GM18868 (cell line): ENCODE measurements around the gene CEP70.
"Not testable (repeated sequence)": the region's sequence is repeated elsewhere in the genome, so short reads cannot be mapped to it uniquely, and the experiment has no call there.

Experiments
- ATAC-seq: cut with Tn5 transposase; IDR thresholded peaks from one replicate; pipeline ENCODE4 v1.9.1; 2021; ENCODE audit warnings: mild to moderate bottlenecking, moderate library complexity; ENCODE audit not compliant: unreplicated experiment

The CEP70 gene, protein sequence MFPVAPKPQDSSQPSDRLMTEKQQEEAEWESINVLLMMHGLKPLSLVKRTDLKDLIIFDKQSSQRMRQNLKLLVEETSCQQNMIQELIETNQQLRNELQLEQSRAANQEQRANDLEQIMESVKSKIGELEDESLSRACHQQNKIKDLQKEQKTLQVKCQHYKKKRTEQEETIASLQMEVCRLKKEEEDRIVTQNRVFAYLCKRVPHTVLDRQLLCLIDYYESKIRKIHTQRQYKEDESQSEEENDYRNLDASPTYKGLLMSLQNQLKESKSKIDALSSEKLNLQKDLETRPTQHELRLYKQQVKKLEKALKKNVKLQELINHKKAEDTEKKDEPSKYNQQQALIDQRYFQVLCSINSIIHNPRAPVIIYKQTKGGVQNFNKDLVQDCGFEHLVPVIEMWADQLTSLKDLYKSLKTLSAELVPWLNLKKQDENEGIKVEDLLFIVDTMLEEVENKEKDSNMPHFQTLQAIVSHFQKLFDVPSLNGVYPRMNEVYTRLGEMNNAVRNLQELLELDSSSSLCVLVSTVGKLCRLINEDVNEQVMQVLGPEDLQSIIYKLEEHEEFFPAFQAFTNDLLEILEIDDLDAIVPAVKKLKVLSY

DNA sequence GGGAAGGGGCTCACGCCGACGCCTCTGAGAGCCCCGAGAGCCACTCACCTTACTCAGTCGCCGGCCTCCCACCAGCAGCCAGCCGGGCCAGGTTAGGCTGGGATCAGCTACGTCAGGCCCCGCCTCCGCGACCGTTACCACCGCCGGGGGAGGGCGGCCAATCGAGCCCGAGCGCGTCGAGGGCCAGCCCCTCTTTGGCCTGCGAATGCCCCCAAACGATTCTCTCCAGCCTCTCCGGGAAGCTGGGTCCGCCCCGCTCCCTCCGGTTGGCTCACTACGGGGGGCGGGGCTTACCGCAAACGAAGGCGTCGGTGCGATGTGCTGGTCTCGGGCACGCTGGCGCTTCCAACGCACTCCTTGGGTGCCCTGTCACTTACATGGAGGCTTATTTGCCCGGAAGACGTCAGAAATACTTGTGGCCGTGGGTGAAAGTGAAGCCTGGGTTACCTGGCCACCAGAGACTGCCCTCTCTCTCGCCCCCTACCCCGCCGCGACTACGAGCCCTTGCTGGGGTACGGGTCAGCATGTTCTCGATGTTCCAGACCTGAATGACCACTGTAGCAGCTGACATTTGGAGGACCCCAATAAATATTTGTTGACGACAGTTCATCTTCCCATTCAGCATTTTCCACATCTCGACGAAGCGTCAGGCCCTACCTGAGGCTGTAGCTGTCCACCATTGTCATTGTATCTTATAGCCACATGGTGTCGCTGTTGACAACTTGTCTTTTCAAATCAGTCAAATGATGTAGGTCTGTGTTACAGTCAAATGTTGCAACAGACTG is at the start of gene CEP70:
Gene CEP70, minus strand, starts transcription at position 111 of the 785 bp plus-strand sequence. CDS start 21,333 bp downstream, outside the sequence.
- peak; percentile 88 for ATAC-seq

DNA sequence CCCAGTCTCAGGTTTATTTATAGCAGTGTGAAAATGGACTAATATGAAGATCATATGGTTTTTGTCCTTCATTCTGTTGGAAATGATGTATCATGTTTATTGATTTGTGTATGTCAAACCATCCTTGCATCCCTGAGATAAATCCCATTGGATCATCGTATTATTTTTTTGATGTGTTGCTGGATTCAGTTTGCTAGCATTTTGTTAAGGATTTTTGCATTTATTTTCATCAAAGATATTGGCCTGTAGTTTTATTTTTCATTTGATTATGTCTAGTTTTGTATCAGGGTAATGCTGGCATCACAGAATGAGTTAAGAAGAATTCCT is 48.8 kb upstream of the CEP70 start:
- ATAC-seq = no peak

GRCh38 chr3:138642226-138642926 is 48.3 kb upstream of the CEP70 start:
- no peak for ATAC-seq

DNA sequence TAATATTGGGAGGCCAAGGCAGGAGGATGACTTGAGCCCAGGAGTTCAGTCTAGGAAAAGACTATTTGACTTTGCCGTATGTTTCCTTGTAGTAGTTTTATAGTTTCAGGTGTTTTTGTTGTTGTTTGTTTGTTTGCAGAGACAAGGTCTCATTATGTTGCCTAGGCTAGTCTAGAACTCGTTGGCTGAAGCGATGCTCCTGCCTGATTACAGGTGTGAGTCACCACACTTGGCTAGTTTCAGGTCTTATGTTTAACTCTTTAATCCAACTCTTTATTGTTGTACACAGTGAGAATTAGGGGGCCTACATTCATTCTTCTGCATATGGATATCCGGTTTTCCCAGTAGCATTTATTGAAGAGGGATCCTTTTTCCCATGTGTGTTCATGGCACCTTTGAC is 46.5 kb upstream of the CEP70 start:
- no peak for ATAC-seq

GRCh38 chr3:138638641-138639040 is 44.6 kb upstream of the CEP70 start:
- no peak for ATAC-seq

GRCh38 chr3:138629526-138629925 is 35.5 kb upstream of the CEP70 start:
- ATAC-seq = no peak

DNA sequence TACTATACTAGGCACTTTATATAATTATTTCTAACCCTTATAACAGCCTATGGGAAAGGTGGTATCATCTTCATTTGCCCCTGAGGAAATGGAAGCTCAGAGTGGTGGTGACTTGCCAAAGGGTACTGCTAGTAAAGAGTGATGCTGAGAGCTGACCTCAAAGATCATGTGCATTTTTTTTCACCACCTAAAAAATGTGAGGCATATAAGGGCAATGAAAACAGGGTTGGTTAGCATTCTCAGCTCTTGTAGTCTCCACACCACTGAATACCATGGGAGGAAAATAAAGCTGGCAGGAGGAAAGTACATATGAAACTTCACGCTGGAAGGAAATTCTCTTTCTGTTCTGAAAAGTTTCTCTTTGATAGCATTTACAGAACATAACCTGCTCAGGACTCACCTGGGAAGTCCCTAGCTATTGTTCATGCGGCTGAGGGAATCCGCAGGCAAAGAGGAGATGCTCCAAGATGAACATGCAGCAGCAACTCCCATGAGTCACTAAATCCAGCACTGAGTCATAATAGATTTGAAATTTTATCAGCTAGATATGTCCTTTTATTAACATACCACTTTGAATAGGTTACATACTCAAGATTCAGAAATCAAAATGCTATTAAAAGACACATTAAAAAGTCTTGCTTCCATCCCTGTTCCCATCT is 31.8 kb upstream of the CEP70 start:
- no peak for ATAC-seq

DNA sequence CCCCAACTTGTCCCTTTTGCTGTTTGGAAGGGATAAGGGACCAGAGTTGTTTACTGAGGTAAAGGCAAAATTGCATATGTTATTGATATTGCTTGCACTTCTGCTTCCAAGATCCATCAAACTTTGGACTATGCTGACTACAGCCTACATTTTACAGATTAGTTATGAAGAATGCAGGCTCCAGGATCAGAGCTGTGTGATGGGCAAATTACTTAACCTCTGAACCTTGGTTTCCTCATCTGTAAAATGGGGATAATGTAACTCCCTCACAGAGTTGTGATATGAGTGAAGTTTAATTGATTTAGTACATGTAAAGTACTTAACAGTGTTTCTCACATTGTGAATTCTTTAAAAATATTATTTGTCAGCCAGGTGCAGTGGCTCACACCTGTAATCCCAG is 30.5 kb upstream of the CEP70 start:
- ATAC-seq = no peak

- no peak for ATAC-seq
These were observed 26.4 kb upstream of the CEP70 start for GRCh38 chr3:138620431-138620830.

DNA sequence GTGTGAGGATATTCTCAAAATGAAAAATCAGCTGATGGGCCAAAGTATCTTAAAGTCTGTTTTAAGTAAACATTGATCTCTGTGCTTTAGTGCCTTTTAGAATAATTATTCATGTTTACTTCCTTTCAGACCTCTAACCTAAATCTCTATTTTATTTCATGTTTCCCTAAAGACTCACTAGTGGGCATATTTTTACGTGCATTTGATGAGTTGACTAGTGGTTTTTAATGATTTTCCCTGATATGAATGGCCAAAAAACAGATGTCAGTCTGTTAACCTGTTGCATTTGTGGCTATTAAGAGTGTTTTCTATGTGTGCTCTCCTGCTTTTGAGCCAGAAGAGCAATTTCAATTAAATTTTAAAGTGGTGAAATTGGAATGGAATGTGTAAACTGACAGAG is 21.4 kb upstream of the CEP70 start:
- no peak for ATAC-seq

DNA sequence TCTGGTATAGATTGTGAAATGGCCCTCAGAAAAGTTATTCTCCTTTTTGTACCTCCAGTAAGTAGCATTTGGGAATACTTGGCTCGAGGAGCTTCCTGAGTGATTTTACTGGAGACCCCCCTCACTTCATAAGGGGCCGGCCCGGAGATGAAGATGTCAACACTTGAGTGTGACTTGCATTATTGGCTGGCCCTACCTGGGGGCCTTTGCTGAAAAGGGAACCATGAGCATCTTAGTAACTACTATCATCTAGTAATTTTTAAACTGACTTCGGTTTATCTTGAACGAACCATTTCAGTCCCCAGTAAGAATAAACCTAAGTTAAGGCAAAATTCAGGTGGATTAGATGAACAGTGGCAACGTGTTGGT is 15.8 kb upstream of the CEP70 start:
- ATAC-seq = no peak

- ATAC-seq = peak; percentile 77
These were observed 14.5 kb upstream of the CEP70 start, which contains the start of gene FAIM for GRCh38 chr3:138608322-138609135. FAIM (plus strand) TSS chr3:138608771; CDS start chr3:138619727, 10,956 bp downstream.

DNA sequence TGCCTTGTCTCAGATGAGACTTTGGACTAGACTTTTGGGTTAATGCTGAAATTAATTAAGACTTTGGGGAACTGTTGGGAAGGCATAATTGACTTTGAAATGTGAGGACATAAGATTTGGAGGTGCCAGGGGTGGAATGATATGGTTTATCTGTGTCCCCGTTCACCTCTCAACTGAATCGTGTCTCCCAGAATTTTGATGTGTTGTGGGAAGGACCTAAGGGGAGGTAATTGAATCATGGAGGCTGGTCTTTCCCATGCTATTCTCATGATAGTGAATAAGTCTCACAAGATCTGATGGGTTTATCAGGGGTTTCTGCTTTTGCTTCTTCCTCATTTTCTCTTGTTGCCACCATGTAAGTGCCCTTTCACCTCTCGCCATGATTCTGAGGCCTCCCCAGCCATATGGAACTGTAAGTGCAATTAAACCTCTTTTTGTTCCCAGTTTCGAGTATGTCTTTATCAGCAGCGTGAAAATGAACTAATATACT is 10.1 kb upstream of the CEP70 start:
- not testable (repeated sequence) for ATAC-seq

GRCh38 chr3:138601661-138602060 is 7.6 kb upstream of the CEP70 start:
- ATAC-seq = not testable (repeated sequence)

DNA sequence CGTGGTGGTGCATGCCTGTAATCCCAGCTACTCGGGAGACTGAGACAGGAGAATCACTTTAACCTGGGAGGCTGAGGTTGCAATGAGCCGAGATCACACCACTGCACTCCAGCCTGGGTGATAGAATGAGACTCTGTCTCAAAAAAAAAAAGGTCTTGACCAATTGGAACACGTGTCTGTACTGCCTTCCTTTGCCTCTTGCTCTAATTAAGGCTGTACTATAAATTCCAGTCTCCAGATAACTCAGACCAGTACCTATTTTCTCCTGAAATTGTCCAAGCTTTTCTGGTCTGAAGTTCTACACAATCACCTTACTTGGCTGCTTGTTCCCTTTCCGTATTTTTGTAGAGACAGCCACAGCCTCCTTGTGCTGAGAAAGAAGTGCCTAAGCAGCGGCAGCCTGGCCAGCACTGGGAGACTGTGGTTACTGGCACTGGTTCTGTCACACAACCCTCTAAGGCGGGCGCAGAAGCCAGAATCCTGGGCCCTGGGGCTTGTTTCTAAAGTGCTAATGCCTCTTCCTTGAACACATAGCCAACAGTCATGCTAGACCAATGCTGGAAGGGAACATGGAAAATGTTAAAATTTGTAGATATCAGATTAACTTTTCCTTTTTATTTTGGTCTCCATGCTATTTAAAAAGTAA is 6.2 kb upstream of the CEP70 start:
- ATAC-seq = no peak

- no peak for ATAC-seq
These were observed 4.5 kb upstream of the CEP70 start for GRCh38 chr3:138598534-138598933.

DNA sequence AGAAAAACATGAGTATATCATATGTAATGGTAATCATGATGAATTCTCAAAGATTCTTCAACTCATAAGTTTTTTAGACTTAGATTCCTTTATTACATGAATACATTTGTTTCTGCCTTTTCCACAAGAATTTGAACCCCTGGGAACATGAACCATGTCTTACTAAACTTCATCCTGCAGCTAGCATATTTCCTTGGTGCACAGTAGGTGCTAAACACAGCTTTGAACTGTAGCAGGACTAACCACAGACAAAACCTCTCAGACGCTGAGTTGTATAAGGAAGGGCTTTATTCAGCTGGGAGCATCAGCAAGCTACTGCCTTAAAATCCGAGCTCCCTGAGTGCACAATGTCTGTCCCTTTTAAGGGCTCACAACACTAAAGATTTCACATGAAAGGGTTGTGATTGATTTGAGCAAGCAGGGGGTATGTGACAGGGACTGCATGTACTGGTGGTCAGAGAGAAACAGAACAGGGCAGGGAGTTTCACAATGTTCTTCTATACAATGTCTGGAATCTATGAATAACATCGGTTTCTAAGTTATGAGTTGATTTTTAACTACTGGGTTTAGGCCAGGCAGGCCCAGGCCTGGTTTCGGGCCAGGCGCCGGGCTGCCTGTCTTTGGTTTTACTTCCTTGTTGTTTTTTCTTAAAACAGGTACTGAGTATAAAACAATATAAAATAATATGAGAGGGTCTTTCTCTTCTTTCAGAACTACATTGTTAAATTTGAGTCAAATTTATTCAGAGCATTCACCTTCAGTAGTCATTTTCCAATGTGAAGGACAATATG is 3.3 kb upstream of the CEP70 start:
- not testable (repeated sequence) for ATAC-seq

- no peak for ATAC-seq
These were observed 1.0 kb upstream of the CEP70 start for GRCh38 chr3:138594935-138595610.
